ENCODE data around the gene TUBB1.
"Not testable (repeated sequence)": the region's sequence is repeated elsewhere in the genome, so short reads cannot be mapped to it uniquely, and the experiment has no call there.

TUBB1 gene

GRCh38 chr20:59019217-59019616 lies at the start of gene TUBB1:
TUBB1 (plus strand) TSS chr20:59019429; CDS start chr20:59019523, 94 bp downstream.
- no peak for DNase-seq

- no peak for DNase-seq
These were observed 49.8 kb upstream of the TUBB1 start for GRCh38 chr20:58969439-58969838.

DNA sequence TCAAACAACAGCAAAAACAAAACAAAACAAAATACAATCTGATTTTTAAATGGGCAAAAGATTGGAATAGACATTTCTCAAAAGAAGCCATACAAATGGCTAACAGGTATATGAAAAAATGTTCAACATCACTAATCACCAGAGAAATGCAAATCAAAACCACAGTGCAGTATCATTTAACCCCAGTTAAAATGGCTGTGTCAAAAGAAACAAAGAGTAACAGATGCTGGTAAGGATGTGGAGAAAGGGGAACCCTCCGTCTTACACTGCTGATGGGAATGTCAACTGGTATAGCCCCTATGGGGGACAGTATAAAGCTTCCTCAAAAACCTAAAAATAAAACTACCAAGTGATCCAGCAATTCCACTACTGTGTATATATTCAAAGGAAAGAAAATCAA lies 49.1 kb upstream of the TUBB1 start:
- DNase-seq: no peak

DNA sequence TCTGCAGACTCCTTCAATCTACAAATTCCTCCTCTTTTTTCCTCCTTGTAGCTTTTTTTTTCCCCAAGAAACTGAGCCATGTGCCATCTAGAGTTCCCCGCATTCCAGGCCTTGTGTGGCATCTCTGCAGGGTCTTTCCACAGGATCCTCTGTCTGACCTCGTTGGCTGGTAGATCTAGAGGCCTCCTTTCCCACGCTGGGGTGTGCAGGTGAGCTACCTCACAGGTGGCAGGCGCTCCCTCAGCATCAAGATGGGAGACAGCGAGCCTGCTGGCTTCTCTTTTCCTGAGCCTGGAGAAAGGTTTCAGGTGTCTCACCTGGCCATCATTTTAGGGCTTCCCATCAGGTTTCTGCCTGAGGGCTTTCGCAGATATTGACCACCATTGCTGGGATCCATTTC lies 47.8 kb upstream of the TUBB1 start:
- DNase-seq: no peak

DNA sequence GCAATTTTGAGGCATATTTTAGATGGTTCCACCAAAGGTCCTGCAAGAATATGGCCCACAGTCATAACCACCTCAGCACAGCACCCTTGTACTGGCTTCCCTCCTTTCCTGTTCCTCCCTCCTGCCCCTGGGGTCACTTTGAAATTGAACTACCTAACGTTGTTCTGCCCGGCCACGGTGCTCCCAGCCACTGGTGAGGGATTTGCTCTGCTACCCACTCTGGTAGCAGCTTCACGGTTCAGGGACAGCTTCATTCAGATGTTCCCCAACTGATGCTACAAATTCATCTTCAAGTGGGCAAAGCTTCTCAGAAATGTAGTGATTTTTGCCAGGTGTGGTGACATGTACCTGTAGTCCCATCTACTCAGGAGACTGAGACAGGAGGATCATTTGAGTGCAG lies 46.0 kb upstream of the TUBB1 start:
- DNase-seq: no peak

DNA sequence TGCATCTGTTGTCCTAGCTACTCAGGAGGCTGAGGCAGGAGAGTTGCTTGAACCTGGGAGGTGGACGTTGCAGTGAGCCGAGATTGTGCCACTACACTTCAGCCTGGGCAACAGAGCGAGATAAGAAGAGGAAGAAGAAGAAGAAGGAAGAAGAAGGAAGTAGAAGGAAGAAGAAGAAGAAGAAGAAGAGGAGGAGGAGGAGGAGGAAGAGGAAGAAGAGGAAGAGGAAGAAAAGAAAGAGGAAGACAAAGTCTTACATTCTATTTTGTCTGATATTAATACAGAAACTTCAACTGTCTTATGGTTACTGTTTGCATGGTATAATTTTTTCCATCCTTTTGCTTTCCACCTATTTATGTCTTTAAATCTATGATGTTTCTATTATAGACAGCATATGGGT lies 45.4 kb upstream of the TUBB1 start:
- DNase-seq: no peak

DNA sequence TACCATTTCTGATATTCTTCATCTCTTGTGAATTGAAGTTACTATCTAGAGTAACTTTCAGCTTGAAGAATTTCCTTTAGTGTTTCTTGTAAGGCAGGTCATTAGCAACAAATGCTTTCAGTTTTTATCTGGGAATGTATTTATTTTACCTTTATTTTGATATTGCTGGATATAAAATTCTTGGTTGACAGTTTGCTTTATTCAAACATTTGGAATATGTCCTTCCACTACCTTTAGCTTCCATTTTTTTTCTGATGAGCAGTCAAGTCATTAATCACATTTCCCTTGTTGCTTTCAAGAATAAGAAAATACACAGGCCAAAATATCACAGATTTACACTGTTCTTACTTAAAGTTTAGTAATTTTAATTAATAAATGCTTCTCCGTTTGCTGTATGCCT lies 43.9 kb upstream of the TUBB1 start:
- no peak for DNase-seq

DNA sequence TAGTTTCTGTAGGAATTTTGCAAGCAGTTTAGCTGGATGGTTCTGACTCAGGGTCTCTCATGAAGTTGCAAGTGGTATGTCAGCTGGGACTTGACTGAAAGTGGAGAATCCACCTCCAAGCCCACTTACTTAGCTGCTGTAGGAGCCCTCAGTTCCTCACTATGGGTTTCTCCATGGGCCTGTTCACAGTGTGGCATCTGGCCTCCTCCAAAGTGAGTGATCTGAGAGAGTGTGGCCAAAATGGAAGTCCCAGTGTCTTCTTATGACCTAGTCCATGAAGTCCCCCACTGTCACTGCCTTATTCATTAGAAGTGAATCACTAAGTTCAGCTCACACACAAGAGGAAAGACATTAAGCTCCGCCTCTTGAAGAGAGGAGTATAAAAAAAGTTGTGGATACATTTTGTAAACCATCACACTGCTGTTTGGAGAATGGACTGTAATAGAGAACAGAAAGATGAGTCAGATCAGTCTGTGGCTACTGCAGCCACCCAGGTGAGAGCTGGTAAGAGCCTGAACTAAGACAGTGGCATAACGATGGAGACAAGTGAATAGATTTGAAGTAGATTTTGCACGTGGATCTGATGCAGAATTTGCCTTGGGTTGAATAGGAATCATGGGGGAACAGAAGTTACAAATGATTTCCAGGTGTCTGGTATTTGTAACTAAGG lies 43.0 kb upstream of the TUBB1 start:
- DNase-seq: no peak

DNA sequence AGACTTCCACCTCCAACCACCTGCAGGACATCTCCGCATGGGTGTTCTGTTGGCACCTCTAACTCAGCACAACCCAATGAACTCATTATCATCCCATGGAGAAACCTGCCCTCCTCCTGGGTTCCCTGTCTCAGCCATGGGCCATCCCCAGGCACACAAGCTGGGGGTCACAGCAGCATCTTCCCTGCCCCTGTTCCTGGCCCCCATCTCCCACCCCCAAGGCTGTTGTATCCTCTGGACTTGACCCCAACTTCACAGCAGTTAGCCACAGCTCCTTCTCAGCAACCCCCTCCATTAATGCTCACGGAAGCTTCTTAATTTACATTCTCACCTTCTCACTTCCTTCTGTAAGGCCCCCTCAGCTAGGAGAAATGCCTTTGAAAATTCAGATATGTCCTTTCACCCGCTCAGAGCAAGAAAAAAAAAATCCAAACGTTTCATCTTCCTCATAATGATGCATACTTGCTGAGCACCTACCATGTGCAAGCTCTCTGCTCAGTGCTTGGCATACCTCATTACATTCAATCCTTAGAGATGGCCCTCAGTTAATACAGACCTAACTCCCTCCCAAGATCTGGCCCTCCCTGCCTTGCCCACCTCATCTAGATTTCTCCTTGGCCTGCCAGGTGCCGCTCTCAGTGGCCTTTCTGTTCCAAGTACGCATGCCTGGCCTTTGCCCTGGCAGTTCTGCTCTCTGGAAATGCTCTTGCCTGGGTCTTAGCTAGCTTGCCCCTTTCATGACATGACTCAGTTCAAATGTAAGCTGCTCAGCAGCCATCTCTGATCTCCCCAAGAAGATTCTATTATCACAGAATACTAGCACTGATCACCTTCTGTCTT lies 40.7 kb upstream of the TUBB1 start:
- DNase-seq: no peak

DNA sequence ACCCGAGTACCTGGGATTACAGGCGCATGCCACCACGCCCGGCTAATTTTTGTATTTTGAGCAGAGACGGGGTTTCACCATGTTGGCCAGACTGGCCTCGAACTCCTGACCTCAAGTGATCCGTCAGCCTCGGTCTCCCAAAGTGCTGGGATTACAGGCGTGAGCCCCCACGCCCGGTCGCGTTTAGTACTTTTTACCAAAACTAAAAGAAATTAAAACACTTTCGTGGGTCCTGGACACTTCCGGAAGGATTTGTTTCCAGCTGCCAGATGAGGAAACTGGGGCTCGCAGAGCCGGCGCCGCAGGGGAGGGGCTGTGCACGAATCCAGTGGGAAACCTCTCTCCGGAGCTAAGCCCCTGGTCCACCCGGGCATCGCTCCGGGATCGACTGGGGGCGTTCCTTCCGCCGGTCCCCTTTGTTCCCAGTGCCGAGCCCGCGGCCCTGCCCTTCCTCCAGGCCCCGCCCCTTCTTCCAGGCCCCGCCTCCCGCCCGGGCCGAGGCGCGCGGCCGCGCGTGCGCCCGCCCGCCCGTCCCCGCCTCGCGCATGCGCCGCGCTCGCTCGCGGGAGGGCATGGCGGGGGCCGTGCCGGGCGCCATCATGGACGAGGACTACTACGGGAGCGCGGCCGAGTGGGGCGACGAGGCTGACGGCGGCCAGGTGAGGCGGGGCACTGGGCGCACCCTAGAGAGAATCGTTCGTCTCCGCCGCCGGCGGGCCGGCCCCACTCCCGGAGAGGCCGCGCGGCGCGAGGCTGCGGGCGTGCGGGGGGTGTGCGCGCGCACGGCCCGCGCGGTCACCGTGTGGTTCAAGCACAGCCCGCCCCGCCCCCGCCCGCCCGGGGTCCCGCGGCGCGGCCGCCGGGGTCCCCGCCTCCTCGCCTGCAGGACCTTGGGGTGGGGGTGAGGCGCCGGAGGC lies 38.3 kb upstream of the TUBB1 start, which contains the start of gene NELFCD:
TSS of gene NELFCD (plus strand) at position 546 of the 917 bp plus-strand sequence. CDS start at position 600, 54 bp downstream.
- peak; percentile 91 for DNase-seq

DNA sequence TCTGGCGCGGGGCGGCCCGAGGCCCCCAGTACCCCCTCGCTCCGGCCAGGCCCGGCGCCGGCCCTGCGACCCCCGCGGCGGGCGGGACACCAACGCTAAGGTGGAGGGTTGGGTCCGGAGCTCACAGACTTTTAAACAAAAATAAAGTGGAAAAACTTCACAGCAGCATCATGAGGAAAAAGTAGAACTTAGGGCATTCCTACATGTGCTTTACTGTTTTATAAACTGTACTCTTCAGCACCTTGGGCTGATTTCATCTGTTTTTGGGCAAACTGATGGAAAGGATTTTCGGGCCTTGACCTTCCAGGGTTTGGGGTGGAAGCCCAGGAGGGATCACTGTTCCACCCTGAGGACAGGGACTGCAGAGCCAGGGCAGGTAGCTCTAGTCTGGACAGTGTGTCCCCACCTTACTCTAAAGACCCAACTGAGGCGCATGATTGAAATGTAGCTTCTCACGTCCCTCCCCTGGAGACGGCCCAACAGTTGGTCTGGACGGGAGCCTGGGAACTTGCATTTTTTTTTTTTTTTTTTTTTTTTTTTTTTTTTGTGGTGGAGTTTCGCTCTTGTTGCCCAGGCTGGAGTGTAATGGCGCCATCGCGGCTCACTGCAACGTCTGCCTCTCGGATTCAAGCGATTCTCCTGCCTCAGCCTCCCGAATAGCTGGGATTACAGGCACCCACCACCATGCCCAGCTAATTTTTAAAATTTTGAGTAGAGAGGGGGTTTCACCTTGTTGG lies 37.4 kb upstream of the TUBB1 start:
- DNase-seq: peak; percentile 17

GRCh38 chr20:58982406-58983114 lies 36.7 kb upstream of the TUBB1 start:
- DNase-seq: peak; percentile 61

GRCh38 chr20:58983115-58983468 lies 36.1 kb upstream of the TUBB1 start:
- not testable (repeated sequence) for DNase-seq

- DNase-seq: no peak
These were observed 34.5 kb upstream of the TUBB1 start for GRCh38 chr20:58984691-58985090.

- DNase-seq: no peak
These were observed 33.6 kb upstream of the TUBB1 start for GRCh38 chr20:58985656-58986055.

GRCh38 chr20:58986286-58986967 lies 32.8 kb upstream of the TUBB1 start:
- DNase-seq: no peak

GRCh38 chr20:58986968-58987517 lies 32.2 kb upstream of the TUBB1 start:
- no peak for DNase-seq

DNA sequence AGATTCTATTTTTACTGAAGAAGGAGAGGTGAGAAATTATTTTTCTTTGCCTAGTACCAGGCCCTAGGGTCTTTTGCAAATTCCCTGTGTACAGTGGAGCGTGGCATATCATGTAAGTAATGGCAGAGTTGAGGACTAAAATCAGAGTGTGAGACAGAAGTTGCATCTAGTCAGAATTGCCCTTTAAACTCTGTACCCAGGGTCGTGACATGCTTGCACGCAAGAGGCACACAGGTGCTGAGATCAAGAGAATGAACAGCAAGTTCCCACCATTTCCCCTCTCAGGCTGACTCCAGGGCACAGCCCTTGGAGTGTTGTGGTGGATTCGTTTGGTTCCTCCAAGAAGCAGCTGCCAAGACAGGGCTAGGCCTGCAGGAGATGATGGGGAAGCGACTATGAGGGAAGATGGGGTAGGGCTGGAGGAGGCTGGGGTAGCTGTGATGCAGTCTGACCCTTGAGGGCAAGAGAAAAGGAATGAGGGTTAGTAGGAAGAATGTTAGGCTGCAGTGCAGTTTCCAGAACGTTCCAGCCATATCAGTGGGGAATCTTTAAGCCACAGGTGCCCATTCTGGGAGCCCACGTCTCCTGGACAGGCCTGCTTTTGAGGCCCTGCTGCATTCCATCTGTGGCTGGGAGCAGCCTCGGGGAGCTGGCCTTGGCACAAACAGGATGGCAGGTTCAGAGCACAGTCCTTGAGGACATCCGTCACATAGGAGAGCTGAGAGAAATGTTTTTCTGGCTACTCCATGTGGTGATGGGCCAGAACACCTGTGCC lies 31.3 kb upstream of the TUBB1 start:
- DNase-seq: no peak

DNA sequence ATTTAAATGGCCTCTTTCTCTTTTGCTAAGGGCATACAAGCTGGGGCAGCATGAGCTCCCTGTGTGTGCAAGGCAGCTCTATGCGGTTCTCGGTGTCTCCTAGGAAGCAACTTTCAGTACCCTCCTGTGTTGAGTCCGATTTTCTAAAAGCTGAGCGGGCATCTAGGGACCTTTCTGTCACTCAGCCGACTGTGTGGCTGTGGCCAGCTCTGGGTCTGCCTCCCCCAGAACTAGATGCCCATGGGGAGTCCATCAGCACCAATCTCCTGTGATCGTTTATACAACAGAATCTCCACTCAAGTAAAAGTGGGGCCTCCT lies 30.7 kb upstream of the TUBB1 start:
- DNase-seq: no peak

DNA sequence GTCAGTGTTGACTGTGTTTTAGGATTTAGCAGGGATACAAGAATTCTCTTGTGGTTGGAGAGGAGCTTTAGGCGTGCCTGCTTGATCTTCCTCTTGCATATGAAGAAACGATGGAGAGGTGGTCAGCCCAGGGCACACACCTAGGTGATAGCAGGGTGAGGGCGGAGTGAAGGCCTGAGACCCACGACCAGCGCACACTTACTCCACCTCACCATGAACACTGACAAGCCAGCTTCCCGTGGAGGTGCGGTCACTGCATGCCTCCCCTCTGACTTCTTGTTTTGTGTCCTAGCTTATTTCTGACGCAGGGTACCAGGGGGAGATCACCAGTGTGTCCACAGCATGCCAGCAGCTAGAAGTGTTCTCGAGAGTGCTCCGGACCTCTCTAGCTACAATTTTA lies 30.0 kb upstream of the TUBB1 start:
- DNase-seq: no peak

Data from CD4-positive, alpha-beta T cell treated with Interleukin-10 for 1 hour (primary cell).